Measurements from ENCODE around the gene NEO1. TPM values are rescaled to one million over a fixed set of nuclear protein-coding genes. Genes with fewer than 3 reads are reported as not detected.

Gene NEO1
- total RNA-seq, 2 donors from 2014 or later, result 3.6 to 8.0 TPM

DNA sequence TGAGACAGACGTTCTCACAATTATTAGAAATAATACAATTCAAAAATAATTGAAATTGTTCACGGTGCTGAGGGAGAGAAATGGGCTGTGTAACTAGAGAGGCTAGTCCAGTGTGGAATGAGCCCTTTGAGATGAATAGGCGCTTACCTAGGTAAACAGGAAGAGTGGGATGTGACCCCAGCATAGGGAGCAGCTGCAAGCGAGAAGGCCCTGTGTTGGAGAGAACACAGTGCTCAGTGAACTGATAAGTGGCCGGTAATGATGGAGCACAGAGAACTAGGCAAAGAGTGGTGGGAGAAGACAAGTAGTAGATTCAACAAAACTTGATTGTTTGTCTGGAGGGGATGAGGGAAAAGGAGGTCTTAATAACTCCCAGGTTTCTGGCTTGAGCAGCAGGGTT is 212.6 kb downstream of the NEO1 start:
- no peaks in the 10 kb centered on the region for H3K4me1 Mint-ChIP-seq (ENCODE audit: low read depth in 2 of 2)
- ATAC-seq (no peak), DNase-seq (ENCODE audit: low spot score) (no peak)
- H3K27me3 Mint-ChIP-seq, result no peaks in the 10 kb centered on the region
- no peaks in the 10 kb centered on the region for H3K9me3 Mint-ChIP-seq
- H3K27ac Mint-ChIP-seq, result no peak overlapping the region
- no peak overlapping the region for H3K4me3 Mint-ChIP-seq
- H3K36me3 Mint-ChIP-seq, result no peaks in the 10 kb centered on the region

DNA sequence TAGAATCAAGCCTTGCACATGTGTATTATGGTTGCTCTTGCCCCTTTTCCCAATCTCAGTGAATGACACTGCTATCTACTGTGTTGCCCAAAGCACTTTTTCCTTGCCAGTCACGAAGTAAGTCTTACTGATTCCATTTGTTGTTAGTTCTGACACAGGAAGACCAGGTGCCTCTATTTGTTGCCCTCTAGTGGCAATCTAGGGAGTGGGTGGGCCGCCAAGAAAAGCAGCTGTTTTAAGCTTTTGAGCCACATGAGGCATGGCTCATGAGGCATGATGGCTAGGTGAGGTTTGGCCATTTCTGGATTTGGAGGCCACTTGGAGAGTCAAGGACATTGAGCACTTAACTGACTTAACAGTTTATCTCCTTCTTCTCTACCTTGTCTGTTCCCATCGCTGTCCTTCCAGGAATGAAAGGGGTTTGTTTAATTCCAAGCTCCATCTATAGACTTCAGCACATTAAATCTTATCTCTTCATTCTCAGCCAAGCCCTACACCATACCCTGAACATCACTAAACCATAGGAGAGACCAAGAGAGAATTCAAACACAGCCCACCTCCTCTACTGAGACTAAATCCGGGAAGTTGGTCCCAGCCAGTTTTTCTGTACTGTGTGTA is 213.4 kb downstream of the NEO1 start:
- ATAC-seq, result peak; percentile 45 to 54
- DNase-seq (ENCODE audit: low spot score), result no peak
- Mint-ChIP-seq H3K36me3 (no peaks in the 10 kb centered on the region), H3K27ac (no peak overlapping the region), H3K4me1 (ENCODE audit: low read depth in 2 of 2) (no peaks in the 10 kb centered on the region), H3K4me3 (no peak overlapping the region), H3K9me3 (no peaks in the 10 kb centered on the region), H3K27me3 (no peaks in the 10 kb centered on the region)

DNA sequence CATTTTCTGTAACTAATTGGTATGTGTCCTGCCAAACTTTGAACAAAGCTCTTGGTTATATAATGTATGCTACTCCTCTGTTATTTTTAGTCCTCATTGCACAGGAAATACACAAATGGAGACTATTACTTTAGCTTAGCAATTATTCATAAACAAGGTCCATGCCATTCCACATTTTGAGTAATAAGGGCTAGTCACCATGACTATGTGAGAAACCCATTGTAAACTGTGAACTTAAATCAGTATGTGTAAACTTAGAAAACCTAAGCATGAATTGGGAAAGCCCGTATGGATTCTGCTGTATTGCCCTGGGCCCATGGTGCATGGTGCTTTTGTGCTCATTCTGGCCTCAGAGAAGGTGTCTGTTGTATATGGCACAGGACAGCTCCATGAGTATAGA is 216.2 kb downstream of the NEO1 start:
- DNase-seq (ENCODE audit: low spot score) (no peak), ATAC-seq (peak in 1 of 2 donors; percentile 44)
- no peak overlapping the region for H3K27ac Mint-ChIP-seq
- H3K9me3 Mint-ChIP-seq, result no peaks in the 10 kb centered on the region
- no peaks in the 10 kb centered on the region for H3K27me3 Mint-ChIP-seq
- no peak overlapping the region for H3K4me3 Mint-ChIP-seq
- H3K36me3 Mint-ChIP-seq, result no peaks in the 10 kb centered on the region
- peaks cover 0 to 4% of the 10 kb centered on the region in 2 donors for H3K4me1 Mint-ChIP-seq (ENCODE audit: low read depth in 2 of 2)

DNA sequence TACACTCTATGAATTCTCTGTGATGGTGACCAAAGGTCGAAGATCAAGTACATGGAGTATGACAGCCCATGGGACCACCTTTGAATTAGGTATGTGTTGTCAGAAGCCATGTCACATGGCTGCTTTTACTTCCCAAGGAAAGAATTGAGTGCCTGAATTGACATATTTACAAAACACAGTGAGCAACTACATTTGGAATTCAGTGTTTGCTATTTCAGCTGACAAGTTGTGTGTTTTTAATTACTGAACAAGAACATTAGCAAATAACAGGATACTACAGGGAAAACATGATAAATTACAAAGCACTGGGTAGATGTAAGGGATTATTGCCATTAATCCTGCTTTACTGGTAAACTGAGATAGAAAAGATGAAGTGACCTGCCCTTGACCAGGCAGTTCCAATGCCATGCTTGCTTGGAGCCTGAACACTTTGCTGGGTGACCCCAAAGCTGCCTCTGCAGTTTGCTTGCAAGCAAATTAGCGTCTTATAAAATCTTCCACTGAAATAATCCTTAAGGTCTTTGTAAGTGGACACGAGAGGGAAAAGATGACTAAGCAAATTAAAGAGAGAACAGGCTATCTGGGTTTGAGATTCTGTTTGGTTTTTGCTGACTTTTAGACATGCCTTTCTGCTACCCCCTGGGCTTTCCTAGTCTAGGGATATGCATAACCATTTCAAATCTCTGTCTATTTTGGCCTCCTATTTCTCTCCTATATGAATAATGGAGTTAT is 218.3 kb downstream of the NEO1 start:
- peaks cover 0 to 4% of the 10 kb centered on the region in 2 donors for H3K4me1 Mint-ChIP-seq (ENCODE audit: low read depth in 2 of 2)
- no peak overlapping the region for H3K4me3 Mint-ChIP-seq
- DNase-seq (ENCODE audit: low spot score) (no peak), ATAC-seq (no peak)
- H3K36me3 Mint-ChIP-seq, result no peaks in the 10 kb centered on the region
- H3K27ac Mint-ChIP-seq, result no peak overlapping the region
- H3K27me3 Mint-ChIP-seq, result no peaks in the 10 kb centered on the region
- no peaks in the 10 kb centered on the region for H3K9me3 Mint-ChIP-seq

DNA sequence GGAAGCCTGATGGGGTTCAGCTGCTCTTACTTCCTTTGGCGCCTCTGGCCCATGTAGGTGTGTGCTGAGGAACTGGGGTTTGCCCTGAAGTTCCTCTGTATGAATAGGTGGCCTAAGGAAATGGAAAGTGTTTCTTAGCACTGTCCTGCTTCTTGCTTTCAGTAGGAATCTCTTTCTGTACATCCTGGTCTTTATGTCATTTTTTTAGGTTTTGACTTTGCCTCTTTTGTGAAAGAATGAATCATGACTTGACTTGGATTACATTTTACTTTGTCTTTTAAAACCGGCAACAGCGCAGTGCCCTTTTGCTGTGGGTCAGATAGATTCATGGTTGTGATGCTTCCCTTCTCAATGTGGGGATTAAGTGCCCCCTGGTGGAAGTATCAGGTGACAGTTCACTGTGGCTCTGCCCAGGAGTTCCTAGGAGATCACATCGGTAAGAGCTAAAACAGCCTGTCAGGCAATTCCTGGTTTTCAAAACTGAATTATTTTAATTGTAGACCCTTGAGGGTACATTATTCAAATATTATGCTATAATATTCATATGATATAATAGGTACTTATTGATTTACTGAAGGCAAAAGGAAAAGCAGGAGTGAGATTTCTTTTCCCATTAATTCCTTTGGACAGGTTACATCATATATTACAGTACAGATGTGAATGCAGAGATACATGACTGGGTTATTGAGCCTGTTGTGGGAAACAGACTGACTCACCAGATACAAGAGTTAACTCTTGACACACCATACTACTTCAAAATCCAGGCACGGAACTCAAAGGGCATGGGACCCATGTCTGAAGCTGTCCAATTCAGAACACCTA is 221.1 kb downstream of the NEO1 start:
- H3K27ac Mint-ChIP-seq, result no peak overlapping the region

DNA sequence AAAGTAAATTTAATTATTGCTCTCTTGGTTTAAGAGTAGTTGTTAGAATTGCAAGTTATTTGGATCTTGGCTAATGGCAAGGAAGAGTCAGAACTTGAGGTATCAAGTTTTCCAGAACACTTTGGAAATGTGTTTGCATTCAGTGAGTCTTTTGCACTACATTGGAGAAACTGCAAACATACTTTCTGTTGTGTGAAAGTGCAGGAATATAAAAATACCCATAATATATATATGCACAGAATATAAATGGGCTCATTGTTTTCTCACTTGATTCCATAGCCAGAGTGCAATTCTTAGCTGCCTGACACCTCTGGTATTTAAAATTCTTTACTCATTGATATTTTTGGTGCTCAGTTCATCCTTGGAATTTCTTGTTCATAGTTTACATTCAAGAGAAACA is 223.6 kb downstream of the NEO1 start:
- Mint-ChIP-seq H3K27me3 (no peaks in the 10 kb centered on the region), H3K4me3 (no peak overlapping the region), H3K27ac (no peak overlapping the region), H3K9me3 (no peaks in the 10 kb centered on the region), H3K36me3 (no peaks in the 10 kb centered on the region), H3K4me1 (ENCODE audit: low read depth in 2 of 2) (peaks cover 0 to 4% of the 10 kb centered on the region in 2 donors)
- no peak for ATAC-seq
- DNase-seq (ENCODE audit: low spot score), result no peak

More for the DNA sequence above, 221.1 kb downstream of the NEO1 start:
- no peak overlapping the region for H3K4me3 Mint-ChIP-seq
- H3K27me3 Mint-ChIP-seq, result no peaks in the 10 kb centered on the region
- DNase-seq (ENCODE audit: low spot score) (no peak), ATAC-seq (peak; percentile 62 to 71)
- peaks cover 0 to 4% of the 10 kb centered on the region in 2 donors for H3K4me1 Mint-ChIP-seq (ENCODE audit: low read depth in 2 of 2)
- no peaks in the 10 kb centered on the region for H3K36me3 Mint-ChIP-seq
- no peaks in the 10 kb centered on the region for H3K9me3 Mint-ChIP-seq

DNA sequence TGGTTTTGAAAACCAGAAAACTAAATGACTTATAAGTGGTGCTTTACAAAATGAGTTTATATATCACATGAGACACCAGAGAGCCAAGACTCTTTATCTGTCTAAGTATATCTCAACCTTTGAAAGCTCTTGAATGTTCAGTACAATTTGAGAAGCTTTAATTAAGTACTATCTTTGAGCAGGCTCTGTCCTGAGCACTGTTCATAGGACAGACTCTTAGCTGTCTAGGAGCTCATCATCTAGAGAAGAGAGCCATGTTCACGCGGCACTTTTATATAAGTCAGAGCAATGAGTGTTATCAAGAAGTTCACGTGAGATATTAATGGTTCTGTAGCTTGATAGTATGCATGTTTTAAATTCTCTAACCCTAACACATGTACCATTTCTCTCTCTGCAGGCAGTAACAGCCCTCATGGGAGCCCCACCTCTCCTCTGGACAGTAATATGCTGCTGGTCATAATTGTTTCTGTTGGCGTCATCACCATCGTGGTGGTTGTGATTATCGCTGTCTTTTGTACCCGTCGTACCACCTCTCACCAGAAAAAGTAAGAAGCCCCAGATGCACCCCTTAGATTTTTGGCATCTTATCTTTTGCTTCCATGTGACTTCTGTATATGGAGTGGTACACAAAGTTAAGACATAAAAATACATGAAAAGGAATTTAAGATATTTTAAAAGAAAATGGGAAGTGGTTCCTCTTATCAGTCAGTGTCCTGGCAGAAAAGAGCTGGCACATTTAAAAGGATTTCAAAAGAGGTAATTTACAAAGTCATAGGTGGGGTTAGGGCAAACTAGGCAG is 230.5 kb downstream of the NEO1 start:
- Mint-ChIP-seq H3K36me3 (peaks cover 9% of the 10 kb centered on the region), H3K27me3 (peaks cover 0 to 4% of the 10 kb centered on the region in 2 donors), H3K4me3 (no peak overlapping the region), H3K27ac (no peak overlapping the region), H3K9me3 (no peaks in the 10 kb centered on the region), H3K4me1 (ENCODE audit: low read depth in 2 of 2) (no peaks in the 10 kb centered on the region)
- ATAC-seq (no peak), DNase-seq (ENCODE audit: low spot score) (no peak)

DNA sequence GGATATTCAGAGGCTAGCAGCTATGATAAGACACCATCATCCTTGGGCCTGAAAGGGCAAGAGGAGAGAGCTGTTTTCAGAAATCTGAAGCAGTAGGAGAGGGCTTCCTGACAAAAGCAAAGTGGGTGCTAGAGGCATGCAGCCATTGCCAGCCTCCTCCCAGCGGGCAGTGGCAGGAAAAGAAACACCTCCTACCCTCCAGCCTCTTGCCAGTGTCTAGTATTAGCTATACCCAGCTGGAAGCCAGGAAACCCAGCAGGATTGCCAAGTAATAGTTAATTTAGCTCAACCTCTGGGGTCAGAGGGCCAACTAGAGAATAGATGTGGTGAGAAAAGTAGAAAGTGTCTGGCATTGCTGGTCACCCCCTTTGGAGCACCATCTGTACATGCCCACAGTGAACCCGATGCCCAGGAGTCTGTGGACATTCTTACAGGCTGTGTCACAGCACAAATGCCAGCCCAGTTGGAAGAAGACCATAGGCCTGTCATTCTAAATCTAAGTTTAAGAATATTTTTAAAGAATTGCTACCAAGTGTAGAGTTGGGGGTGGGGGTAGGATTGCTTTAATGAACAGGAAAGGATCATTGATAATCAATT is 231.2 kb downstream of the NEO1 start:
- Mint-ChIP-seq H3K4me1 (ENCODE audit: low read depth in 2 of 2) (no peaks in the 10 kb centered on the region), H3K27ac (no peak overlapping the region), H3K27me3 (peaks cover 0 to 4% of the 10 kb centered on the region in 2 donors), H3K4me3 (no peak overlapping the region), H3K9me3 (no peaks in the 10 kb centered on the region), H3K36me3 (peaks cover 9% of the 10 kb centered on the region)
- ATAC-seq, result no peak
- no peak for DNase-seq (ENCODE audit: low spot score)

DNA sequence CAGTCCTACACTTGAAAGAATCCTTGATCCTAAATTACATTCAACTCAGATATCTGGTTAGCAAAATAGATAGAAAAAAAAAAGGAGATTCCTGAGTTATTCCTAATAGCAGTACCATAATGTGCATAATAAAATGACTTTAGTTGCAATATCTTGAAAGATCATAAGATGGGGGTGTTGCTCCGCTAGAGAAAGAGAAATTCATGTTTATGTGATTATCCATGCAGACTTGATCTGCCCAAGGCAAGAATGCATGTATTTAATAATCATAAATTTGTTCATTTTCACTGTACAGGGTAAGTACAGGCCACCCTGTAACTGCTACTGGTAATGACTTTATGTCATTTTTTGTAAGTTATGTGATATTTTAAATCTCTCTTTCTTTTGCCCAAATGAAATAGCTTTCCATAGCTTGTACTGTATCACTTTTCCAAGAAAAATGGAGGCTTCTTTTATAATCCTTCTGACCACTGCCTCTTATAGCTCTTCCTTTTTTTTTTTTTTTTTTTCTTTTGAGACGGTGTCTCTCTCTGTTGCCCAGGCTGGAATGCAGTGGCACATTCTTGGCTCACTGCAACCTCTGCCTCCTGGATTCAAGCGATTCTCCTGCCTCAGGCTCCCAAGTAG is 231.9 kb downstream of the NEO1 start:
- Mint-ChIP-seq H3K36me3 (peaks cover 9% of the 10 kb centered on the region), H3K4me1 (ENCODE audit: low read depth in 2 of 2) (no peaks in the 10 kb centered on the region), H3K9me3 (no peaks in the 10 kb centered on the region), H3K4me3 (no peak overlapping the region), H3K27ac (no peak overlapping the region), H3K27me3 (peaks cover 0 to 4% of the 10 kb centered on the region in 2 donors)
- DNase-seq (ENCODE audit: low spot score) (no peak), ATAC-seq (no peak)

DNA sequence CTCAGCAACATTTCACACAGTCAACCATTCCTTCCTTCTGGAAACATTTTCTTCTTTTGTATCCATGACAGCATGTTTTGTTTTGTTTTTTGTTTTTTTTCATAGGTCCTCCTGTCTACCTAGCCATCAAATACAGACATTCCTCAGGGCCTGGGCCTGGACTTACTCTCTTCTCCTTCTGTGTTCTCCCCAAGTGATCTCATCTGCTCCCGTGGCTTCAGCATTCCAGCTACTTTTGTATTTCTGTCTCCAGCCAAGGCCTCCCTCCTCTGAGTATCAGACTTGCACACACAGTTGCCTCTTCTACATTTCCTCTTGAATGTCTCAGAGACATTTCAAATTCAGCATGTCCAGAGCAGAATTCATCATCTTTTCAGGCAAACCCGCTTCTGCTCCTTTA is 234.0 kb downstream of the NEO1 start:
- no peaks in the 10 kb centered on the region for H3K9me3 Mint-ChIP-seq
- H3K36me3 Mint-ChIP-seq, result peaks cover 9% of the 10 kb centered on the region
- peaks cover 0 to 4% of the 10 kb centered on the region in 2 donors for H3K27me3 Mint-ChIP-seq
- H3K4me1 Mint-ChIP-seq (ENCODE audit: low read depth in 2 of 2), result no peaks in the 10 kb centered on the region
- ATAC-seq, result no peak
- H3K27ac Mint-ChIP-seq, result no peak overlapping the region
- DNase-seq (ENCODE audit: low spot score), result no peak
- no peak overlapping the region for H3K4me3 Mint-ChIP-seq

DNA sequence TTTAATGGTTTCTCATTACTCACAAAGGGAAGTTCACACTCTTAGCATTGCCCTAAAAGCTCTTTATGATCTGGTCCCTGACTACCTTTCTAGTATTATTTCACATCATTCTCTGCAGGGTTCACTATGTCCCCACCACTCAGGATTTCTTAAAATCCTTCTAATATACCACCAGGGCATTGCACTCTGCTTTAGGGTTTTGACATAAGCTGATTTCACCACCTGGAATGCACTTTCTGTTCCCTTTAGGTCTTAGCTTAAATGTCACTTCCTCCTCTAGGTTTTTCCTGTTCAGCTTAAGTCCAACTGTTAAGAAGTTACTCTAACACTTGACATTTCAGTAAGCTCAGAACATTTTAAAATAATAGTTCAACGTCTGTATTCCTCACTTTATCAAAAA is 234.8 kb downstream of the NEO1 start:
- H3K36me3 Mint-ChIP-seq, result peaks cover 9% of the 10 kb centered on the region
- ATAC-seq, result no peak
- no peaks in the 10 kb centered on the region for H3K4me1 Mint-ChIP-seq (ENCODE audit: low read depth in 2 of 2)
- H3K9me3 Mint-ChIP-seq, result no peaks in the 10 kb centered on the region
- H3K4me3 Mint-ChIP-seq, result no peak overlapping the region
- no peak overlapping the region for H3K27ac Mint-ChIP-seq
- peaks cover 0 to 4% of the 10 kb centered on the region in 2 donors for H3K27me3 Mint-ChIP-seq
- no peak for DNase-seq (ENCODE audit: low spot score)

DNA sequence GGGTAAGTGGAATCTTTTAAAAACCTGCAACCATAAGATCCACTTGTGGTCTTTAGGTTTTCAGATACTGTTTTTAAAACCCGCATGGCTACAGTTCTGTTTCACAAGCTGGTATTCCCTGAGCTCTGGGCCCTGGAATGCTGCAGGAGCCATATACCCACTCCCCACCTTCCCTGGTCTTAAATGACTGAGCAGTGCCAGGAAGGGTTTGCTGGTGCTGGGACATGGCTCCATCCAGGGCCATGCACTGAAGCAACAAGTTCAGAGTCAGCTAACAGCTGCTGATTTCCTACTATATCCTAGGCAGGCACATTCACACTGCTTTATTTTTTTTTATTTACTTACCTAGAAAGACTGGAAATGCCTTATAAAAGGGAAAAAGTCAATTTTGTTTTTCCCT is 239.2 kb downstream of the NEO1 start:
- ATAC-seq (no peak), DNase-seq (ENCODE audit: low spot score) (no peak)
- peaks cover 10% of the 10 kb centered on the region for H3K36me3 Mint-ChIP-seq
- H3K4me3 Mint-ChIP-seq, result no peak overlapping the region
- H3K27me3 Mint-ChIP-seq, result no peaks in the 10 kb centered on the region
- no peaks in the 10 kb centered on the region for H3K9me3 Mint-ChIP-seq
- H3K27ac Mint-ChIP-seq, result no peak overlapping the region
- H3K4me1 Mint-ChIP-seq (ENCODE audit: low read depth in 2 of 2), result no peaks in the 10 kb centered on the region

DNA sequence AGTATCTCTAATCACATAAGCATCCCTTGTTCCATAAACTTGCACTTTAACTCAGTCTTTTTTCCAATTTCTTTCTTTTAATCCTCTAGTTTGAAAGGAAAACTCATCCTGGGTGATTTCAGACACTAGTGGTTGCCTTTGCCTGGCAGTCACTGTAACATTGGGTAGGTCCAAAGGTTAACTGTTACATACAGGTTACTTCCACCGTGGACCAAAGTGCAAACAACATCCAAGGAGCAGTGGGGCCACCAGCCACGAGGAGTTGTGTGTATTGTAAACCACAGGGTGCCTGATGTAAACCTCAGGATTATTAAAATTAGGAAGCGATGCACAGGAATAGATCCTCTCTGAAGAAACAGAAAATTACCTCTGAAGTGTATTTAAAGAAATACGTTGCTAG is 241.5 kb downstream of the NEO1 start:
- DNase-seq (ENCODE audit: low spot score), result no peak
- no peak overlapping the region for H3K4me3 Mint-ChIP-seq
- no peaks in the 10 kb centered on the region for H3K27me3 Mint-ChIP-seq
- H3K36me3 Mint-ChIP-seq, result peaks cover 4% of the 10 kb centered on the region
- H3K27ac Mint-ChIP-seq, result no peak overlapping the region
- ATAC-seq, result no peak
- no peaks in the 10 kb centered on the region for H3K9me3 Mint-ChIP-seq
- no peaks in the 10 kb centered on the region for H3K4me1 Mint-ChIP-seq (ENCODE audit: low read depth in 2 of 2)
